D341Med (cell line): Measurements from ENCODE around the gene ALDH3A1.
"Not testable (repeated sequence)": the region's sequence is repeated elsewhere in the genome, so short reads cannot be mapped to it uniquely, and the experiment has no call there.

Experiments used
- DNase-seq: peaks from one replicate; pipeline ENCODE4 v3.0.0; 2012; ENCODE audit warnings: low spot score

Gene ALDH3A1

GRCh38 chr17:19747829-19748806 is at the start of gene ALDH3A1:
ALDH3A1 (minus strand) TSS chr17:19748298; CDS start chr17:19745129, 3,169 bp downstream.
- DNase-seq: no peak

- DNase-seq: no peak
Measured at GRCh38 chr17:19796457-19796856, 48.4 kb upstream of the ALDH3A1 start.

- no peak for DNase-seq
Measured at GRCh38 chr17:19791918-19792550, 43.9 kb upstream of the ALDH3A1 start.

- DNase-seq: no peak
Measured at GRCh38 chr17:19787733-19788357, 39.7 kb upstream of the ALDH3A1 start.

- peak; percentile 49 for DNase-seq
Measured at GRCh38 chr17:19785854-19786253, 37.8 kb upstream of the ALDH3A1 start.

GRCh38 chr17:19781488-19782458 is 33.7 kb upstream of the ALDH3A1 start:
- DNase-seq: no peak

GRCh38 chr17:19780846-19781245 is 32.7 kb upstream of the ALDH3A1 start:
- DNase-seq: no peak

- no peak for DNase-seq
Measured at GRCh38 chr17:19773534-19773933, 25.4 kb upstream of the ALDH3A1 start.

GRCh38 chr17:19771971-19772630 is 24.0 kb upstream of the ALDH3A1 start:
- DNase-seq: no peak

GRCh38 chr17:19770985-19771735 is 23.1 kb upstream of the ALDH3A1 start:
- DNase-seq: no peak

GRCh38 chr17:19769946-19770652 is 22.0 kb upstream of the ALDH3A1 start:
- no peak for DNase-seq

GRCh38 chr17:19768046-19768782 is 20.1 kb upstream of the ALDH3A1 start:
- no peak for DNase-seq

- DNase-seq: peak; percentile 81
Measured at GRCh38 chr17:19766421-19767270, 18.5 kb upstream of the ALDH3A1 start.

GRCh38 chr17:19766016-19766415 is 17.9 kb upstream of the ALDH3A1 start:
- no peak for DNase-seq

GRCh38 chr17:19763991-19764390 is 15.9 kb upstream of the ALDH3A1 start:
- DNase-seq: not testable (repeated sequence)

- no peak for DNase-seq
Measured at GRCh38 chr17:19763416-19763815, 15.3 kb upstream of the ALDH3A1 start.

GRCh38 chr17:19762515-19762961 is 14.4 kb upstream of the ALDH3A1 start:
- peak; percentile 78 for DNase-seq

- no peak for DNase-seq
Measured at GRCh38 chr17:19760746-19761145, 12.6 kb upstream of the ALDH3A1 start.
